LNCaP clone FGC (cell line): ENCODE data around the gene NELL1.

Source experiments
- DNase-seq: peaks from one replicate; pipeline ENCODE4 v3.0.0-alpha.2; 2011; ENCODE audit warnings: low read depth
- H3K4me3 ChIP-seq: 2 replicates; pipeline ENCODE4 v1.5.1; 2011; ENCODE audit warnings: mild to moderate bottlenecking, low read depth, low read length, control low read depth
- CTCF ChIP-seq: IDR thresholded peaks from 2 replicates; pipeline ENCODE4 v1.5.1; 2012; ENCODE audit warnings: mild to moderate bottlenecking; ENCODE audit not compliant: control insufficient read depth, insufficient read depth; ENCODE audit errors: extremely low read depth

The NELL1 gene

GRCh38 chr11:21566521-21567117 is 897.2 kb downstream of the NELL1 start:
- TF ChIP-seq CTCF = no peak
- DNase-seq = no peak

GRCh38 chr11:21567645-21568290 is 898.4 kb downstream of the NELL1 start:
- DNase-seq = no peak
- no peak for TF ChIP-seq CTCF

More at GRCh38 chr11:21566521-21567117, 897.2 kb downstream of the NELL1 start:
- H3K4me3 ChIP-seq = no peak overlapping the region

GRCh38 chr11:21572210-21572609 is 902.8 kb downstream of the NELL1 start:
- H3K4me3 ChIP-seq = no peak overlapping the region
- no peak for TF ChIP-seq CTCF
- DNase-seq = no peak

More at GRCh38 chr11:21567645-21568290, 898.4 kb downstream of the NELL1 start:
- H3K4me3 ChIP-seq = no peak overlapping the region

DNA sequence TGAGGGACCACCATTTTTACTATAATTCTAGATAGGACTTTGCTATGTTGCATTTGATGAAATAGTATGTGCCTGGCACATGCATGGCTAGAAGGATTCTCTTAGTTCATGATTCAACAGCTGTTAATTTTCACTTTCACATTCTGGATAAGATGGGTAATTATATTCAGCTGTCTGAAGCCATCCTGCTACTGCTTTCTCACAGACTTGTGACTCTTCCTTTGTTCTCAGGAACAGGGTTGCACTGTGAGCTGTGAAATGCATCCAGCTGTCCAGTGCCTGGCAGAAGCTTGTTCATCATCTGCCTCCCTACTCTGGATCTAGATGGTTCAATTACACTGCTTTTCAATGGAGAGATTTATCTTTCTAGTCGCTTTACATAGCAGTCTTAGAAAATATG is 913.4 kb downstream of the NELL1 start:
- no peak for TF ChIP-seq CTCF
- DNase-seq = no peak
- no peak overlapping the region for H3K4me3 ChIP-seq

DNA sequence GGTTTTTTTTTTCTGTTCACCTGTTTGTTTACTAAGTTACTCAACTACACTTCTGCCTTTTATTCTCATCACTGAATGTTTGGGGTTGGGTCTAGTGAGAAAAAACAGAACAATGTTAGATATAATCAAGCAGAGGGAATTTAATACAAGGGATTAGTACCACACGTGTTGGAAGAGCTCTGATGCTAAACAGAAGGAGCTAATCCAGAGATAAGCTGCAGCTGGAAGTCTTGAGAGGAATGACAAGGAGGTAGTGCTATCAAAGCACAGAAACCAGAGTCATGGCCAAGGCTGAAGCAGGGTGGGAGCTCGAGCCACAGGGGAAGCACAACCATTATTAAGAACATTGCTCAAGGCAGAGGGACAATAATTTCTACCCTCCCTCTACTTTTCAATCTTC is 919.4 kb downstream of the NELL1 start:
- DNase-seq = no peak
- H3K4me3 ChIP-seq = no peak overlapping the region
- TF ChIP-seq CTCF = no peak

GRCh38 chr11:21602699-21603098 is 933.3 kb downstream of the NELL1 start:
- H3K4me3 ChIP-seq = no peak overlapping the region
- no peak for TF ChIP-seq CTCF
- DNase-seq = no peak

DNA sequence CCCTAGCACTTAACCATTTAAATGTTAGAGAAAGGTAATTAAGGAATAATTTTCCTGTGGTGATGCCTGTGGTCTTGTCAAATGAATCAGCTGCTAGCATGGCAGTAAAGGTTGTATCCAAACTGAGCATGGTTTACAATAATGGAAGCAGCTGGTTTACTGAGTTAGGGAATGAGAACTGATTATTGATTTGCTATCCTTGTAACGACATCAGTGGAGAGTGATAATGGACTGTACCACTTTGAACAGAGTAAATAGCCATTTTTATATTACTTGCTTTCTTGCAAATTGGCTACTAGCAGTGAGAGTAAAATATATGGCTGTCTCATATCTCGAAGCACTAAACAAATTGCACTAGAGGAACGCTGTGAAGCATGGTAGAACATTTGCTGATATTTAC is 934.5 kb downstream of the NELL1 start:
- TF ChIP-seq CTCF = no peak
- H3K4me3 ChIP-seq = no peak overlapping the region
- no peak for DNase-seq
